ENCODE results near the gene SGK2.

DNA sequence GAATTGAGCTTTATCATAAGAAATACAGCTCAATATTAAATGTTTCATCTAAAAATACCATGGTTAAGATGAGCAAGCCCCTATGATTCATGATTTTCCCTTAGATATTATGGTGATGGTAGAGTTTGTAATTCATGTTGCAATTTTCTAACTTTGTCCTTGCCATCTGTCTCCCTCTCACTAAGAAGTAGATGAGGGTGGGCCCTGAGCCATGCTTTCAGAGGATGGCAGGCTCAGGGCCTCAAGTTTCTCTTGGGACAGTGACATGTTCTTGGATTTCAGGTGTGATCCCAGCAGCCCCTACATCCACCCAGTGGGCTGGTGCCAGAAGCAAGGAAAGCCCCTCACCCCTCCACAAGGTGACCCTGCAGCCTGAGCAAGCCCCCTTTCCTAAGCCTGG, 25.8 kb upstream of the SGK2 start:
- TF ChIP-seq, protein P1, sequence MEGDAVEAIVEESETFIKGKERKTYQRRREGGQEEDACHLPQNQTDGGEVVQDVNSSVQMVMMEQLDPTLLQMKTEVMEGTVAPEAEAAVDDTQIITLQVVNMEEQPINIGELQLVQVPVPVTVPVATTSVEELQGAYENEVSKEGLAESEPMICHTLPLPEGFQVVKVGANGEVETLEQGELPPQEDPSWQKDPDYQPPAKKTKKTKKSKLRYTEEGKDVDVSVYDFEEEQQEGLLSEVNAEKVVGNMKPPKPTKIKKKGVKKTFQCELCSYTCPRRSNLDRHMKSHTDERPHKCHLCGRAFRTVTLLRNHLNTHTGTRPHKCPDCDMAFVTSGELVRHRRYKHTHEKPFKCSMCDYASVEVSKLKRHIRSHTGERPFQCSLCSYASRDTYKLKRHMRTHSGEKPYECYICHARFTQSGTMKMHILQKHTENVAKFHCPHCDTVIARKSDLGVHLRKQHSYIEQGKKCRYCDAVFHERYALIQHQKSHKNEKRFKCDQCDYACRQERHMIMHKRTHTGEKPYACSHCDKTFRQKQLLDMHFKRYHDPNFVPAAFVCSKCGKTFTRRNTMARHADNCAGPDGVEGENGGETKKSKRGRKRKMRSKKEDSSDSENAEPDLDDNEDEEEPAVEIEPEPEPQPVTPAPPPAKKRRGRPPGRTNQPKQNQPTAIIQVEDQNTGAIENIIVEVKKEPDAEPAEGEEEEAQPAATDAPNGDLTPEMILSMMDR (IDR thresholded peaks at IDR 0.05) = no peak
- TF ChIP-seq EZH2 (IDR thresholded peaks at IDR 0.05; ENCODE audit: borderline replicate concordance, insufficient read depth, low read depth, low read length, poor library complexity, severe bottlenecking) = no peak
